Left forelimb (tissue), 1 donor: ENCODE measurements around the gene ABI3BP.

Experiments used
- DNase-seq: peaks from one replicate; pipeline ENCODE4 v3.0.0-alpha.2; 2018; ENCODE audit warnings: low spot score

ABI3BP gene

DNA sequence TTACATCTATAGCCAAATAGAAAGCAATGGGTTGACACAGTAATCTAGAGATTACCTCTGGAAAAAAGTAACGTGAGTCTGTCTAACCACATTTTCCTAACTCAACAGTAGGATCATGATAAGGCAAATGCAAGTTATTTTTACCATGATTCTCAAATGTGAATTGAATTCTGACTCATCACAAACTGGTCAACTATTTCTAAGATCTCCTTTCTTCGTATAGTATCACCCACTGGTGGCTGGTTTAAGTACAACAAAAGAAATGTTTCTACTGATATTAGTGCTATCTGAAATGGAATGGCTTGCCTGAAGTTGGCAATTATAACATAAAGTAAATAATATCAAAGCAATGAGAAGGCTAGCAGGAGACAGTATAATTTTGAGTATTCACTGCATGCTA is 102.2 kb downstream of the ABI3BP start:
- no peak for DNase-seq

- DNase-seq = no peak
Observed at GRCh38 chr3:100888881-100889280, 104.3 kb downstream of the ABI3BP start.

- no peak for DNase-seq
Observed at GRCh38 chr3:100882571-100882984, 110.6 kb downstream of the ABI3BP start.

GRCh38 chr3:100880845-100881244 is 112.4 kb downstream of the ABI3BP start:
- no peak for DNase-seq

- no peak for DNase-seq
Observed at GRCh38 chr3:100880072-100880471, 113.1 kb downstream of the ABI3BP start.

GRCh38 chr3:100879195-100879810 is 113.9 kb downstream of the ABI3BP start:
- DNase-seq = no peak

- DNase-seq = no peak
Observed at GRCh38 chr3:100877286-100877685, 115.9 kb downstream of the ABI3BP start.

GRCh38 chr3:100875239-100875638 is 118.0 kb downstream of the ABI3BP start:
- DNase-seq = no peak

GRCh38 chr3:100873611-100874010 is 119.6 kb downstream of the ABI3BP start:
- no peak for DNase-seq

DNA sequence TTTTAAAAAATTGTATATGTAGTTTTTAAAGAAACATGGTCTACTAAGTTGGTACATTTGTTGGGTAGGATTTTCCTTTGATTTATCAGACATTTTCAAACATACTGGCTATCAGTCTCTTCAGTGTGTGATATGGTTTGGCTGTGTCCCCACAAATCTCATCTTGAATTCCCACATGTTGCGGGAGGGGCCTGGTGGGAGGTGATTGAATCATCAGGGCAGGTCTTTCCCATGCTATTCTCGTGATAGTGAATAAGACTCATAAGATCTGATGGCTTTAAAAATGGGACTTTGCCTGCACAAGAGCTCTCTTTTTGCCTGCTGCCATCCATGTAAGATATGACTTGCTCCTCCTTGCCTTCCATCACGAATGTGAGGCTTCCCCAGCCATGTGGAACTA is 121.9 kb downstream of the ABI3BP start:
- no peak for DNase-seq

- no peak for DNase-seq
Observed at GRCh38 chr3:100869787-100870186, 123.4 kb downstream of the ABI3BP start.

- DNase-seq = no peak
Observed at GRCh38 chr3:100868894-100869293, 124.3 kb downstream of the ABI3BP start.

DNA sequence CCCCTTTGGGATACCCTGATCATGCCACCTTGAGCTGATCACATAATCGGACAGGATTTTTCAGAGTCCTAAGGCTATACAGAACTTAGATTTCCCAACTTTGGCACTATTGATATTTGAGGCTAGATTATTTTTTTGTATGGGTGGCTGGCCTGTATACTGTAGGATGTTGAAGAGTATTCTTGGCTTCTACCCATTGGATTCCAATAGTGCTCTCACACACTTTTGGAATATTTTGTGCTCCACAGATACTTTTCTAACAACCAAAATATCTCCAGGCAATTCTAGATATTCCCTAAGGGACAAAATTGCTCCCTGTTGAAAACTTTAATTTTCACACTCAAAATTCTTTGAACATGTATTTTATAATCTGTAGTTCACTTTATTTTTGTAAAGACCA is 125.1 kb downstream of the ABI3BP start:
- no peak for DNase-seq

GRCh38 chr3:100865442-100865841 is 127.8 kb downstream of the ABI3BP start:
- no peak for DNase-seq

DNA sequence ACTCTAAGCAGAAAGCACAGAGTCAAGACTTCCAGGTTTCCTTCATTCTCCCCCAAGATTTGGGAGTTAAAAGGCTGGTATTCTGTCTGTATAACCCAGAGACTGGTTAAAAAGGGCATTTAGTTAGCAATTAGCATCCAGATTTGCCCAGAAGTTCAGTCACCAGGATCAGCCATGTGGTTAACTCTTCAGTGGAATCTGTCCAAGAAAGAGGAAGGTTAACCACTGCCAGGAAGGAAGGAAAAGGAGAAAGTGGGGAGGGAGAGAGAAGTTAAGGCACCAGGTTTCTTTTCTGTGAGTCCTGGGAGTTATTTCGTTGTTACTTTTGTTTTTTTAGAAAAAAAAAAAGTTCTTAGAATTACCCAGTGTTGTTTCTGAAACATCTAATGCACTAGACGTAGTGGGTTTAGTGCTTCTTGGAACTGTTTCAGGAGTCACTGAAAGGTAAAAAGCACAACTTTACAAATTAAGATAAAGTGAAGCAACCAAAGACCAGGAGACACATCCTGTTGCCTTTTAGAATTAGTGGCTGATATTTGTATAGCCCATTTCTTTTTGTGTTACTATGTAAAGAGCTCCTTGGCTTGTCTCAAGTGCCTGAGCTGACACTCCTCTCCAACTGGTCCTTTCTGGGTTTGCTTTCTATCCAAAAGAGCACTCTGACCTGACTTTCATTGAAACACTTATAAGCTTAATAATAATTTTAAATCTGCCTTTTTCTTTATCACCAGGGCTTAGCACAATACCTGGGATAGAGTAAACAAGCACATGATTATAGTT is 128.6 kb downstream of the ABI3BP start:
- DNase-seq = no peak

GRCh38 chr3:100857863-100858262 is 135.4 kb downstream of the ABI3BP start:
- DNase-seq = no peak

GRCh38 chr3:100856821-100857220 is 136.4 kb downstream of the ABI3BP start:
- no peak for DNase-seq

DNA sequence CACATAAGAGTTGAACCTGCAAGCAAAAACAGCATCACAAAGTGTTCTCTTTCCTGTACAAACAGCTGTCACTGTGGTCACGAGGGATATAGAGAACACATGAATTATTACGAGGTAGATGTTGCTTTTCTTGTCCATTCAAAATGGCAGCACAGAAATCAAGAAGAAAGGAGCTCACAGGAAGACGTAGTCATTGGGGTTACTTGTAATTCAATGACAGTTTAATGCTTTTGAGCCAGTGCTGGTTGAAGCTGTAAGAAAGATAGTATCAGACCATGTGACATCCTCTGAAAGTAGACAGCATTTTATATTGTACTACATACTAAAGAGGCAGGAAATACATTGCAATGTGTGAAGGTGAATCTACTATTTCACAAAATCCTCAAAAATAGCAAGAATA is 140.4 kb downstream of the ABI3BP start:
- no peak for DNase-seq

DNA sequence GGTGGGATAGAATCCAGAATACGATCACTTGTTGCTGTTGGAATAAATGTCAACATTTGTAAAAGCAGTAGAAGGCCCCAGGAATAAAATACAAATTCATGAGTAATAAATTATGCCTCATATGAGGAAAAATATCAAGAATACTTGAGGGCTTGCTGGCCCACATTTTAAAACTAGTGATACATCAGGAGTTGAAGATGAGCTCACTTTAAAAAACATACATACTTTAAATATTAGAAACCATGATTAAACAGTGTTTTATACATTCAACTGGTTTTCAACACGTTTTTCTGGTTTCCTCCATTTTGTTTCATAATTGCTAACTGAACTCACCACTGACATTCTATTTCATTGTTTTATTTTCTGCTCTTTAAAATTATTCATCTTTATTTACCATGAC is 142.5 kb downstream of the ABI3BP start:
- DNase-seq = no peak

DNA sequence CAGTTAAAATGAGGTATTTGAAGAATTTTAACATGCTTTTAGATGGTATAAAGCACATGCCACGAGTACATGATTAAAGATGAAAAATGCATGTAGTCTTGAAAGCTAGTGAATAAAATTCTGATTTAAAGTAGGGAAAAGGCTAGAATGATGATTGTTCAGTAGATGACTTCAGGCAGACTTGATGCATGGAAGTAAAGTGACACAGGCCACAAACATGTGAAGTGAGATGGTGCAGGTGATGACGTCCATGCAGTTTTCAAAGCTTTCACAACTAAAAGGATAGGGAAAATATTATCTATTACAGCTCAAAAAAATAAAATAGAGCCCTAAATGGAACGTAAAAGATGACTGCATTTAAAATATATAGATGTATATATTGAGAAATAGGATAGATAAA is 143.1 kb downstream of the ABI3BP start:
- no peak for DNase-seq

- no peak for DNase-seq
Observed at GRCh38 chr3:100844063-100844936, 148.9 kb downstream of the ABI3BP start.

GRCh38 chr3:100838157-100838556 is 155.1 kb downstream of the ABI3BP start:
- DNase-seq = no peak

GRCh38 chr3:100836661-100837060 is 156.6 kb downstream of the ABI3BP start:
- no peak for DNase-seq
